Peyer's patch (tissue), 4 donors: Measurements from ENCODE around the gene TRIM8.

Source experiments
- CTCF ChIP-seq, 6 experiments: fragments of 450-650 bp in 4 of 6; fragments of 200-600 bp in 2 of 6; sonication (generic) in 1 of 6; IDR thresholded peaks; one replicate each; pipeline ENCODE4 v1.5.1; 2017 to 2019; ENCODE audit warnings: antibody characterized with exemption in 6 of 6, mild to moderate bottlenecking in 3 of 6, moderate library complexity in 1 of 6
- POLR2A ChIP-seq, 2 donors: fragments of 450-650 bp; IDR thresholded peaks; one replicate each; pipeline ENCODE4 v1.5.1; 2017; ENCODE audit warnings: antibody characterized with exemption in 2 of 2, mild to moderate bottlenecking in 2 of 2, moderate library complexity in 2 of 2

GRCh38 chr10:102614888-102615287 is 29.4 kb upstream of the TRIM8 start:
- TF ChIP-seq CTCF (IDR thresholded peaks at IDR 0.05) (no peak), POLR2A (IDR thresholded peaks at IDR 0.05) (no peak)
